ENCODE measurements around the gene NOL9. TPM values are rescaled to one million over a fixed set of nuclear protein-coding genes. Genes with fewer than 3 reads are reported as not detected.

NOL9 gene
- total RNA-seq, 2 experiments from 2014 or later: 39.7 to 40.4 TPM

GRCh38 chr1:6491966-6492365 is 62.3 kb downstream of the NOL9 start:
- TF ChIP-seq CTCF (IDR thresholded peaks at IDR 0.05): no peak
- H3K27ac Mint-ChIP-seq: peak overlapping the region; percentile 43

GRCh38 chr1:6491480-6491962 is 62.8 kb downstream of the NOL9 start, which contains the start of gene PLEKHG5:
Gene PLEKHG5 (minus strand): TSS chr1:6491667. CDS start chr1:6477571, 14,096 bp downstream.
- H3K27ac Mint-ChIP-seq: peak within 1 kb of the TSS; percentile 43
- peaks cover 4% of the 10 kb centered on the region for H3K27me3 Mint-ChIP-seq
- H3K36me3 Mint-ChIP-seq (ENCODE audit: low read depth): no peaks in the 10 kb centered on the region
- no peak for ATAC-seq
- CTCF ChIA-PET: interaction anchor here (1.1 to 3.8 kb wide), 6 partner anchors 11 to 111 kb away, joined by 3 to 27 read pairs (median 8); partner anchors contain the start of genes KLHL21, NOL9 and TAS1R1
- peaks cover 27% of the 10 kb centered on the region for H3K4me1 Mint-ChIP-seq (ENCODE audit: low read depth)
- no peak for TF ChIP-seq CTCF (IDR thresholded peaks at IDR 0.05)
- intact Hi-C loops (cut with micrococcal nuclease): no loop called here
- H3K9me3 Mint-ChIP-seq: no peaks in the 10 kb centered on the region
- POLR2A ChIA-PET: interaction anchor here (0.7 to 3.5 kb wide), 9 partner anchors 10 to 123 kb away, joined by 3 to 12 read pairs (median 3); partner anchors contain the start of genes KLHL21 and NOL9
- peak; percentile 43 for DNase-seq
- peak within 1 kb of the TSS; percentile 77 for H3K4me3 Mint-ChIP-seq

More at GRCh38 chr1:6491966-6492365, 62.3 kb downstream of the NOL9 start:
- peak; percentile 35 for DNase-seq
- ChIA-PET POLR2A (interaction anchor here (1.1 to 1.6 kb wide), 4 partner anchors 9 to 122 kb away, joined by 3 to 4 read pairs (median 3); partner anchors contain the start of gene KLHL21), CTCF (interaction anchor here (1.1 to 3.8 kb wide), 4 partner anchors 11 to 53 kb away, joined by 3 to 27 read pairs (median 12); no protein-coding TSS in a partner anchor)
- peaks cover 1% of the 10 kb centered on the region for H3K27me3 Mint-ChIP-seq
- intact Hi-C loops (cut with micrococcal nuclease): no loop called here
- no peaks in the 10 kb centered on the region for H3K9me3 Mint-ChIP-seq
- ATAC-seq: no peak
- H3K36me3 Mint-ChIP-seq (ENCODE audit: low read depth): no peaks in the 10 kb centered on the region
- H3K4me3 Mint-ChIP-seq: peak overlapping the region; percentile 77
- peaks cover 26% of the 10 kb centered on the region for H3K4me1 Mint-ChIP-seq (ENCODE audit: low read depth)

- Mint-ChIP-seq H3K36me3 (ENCODE audit: low read depth) (no peaks in the 10 kb centered on the region), H3K4me1 (ENCODE audit: low read depth) (peaks cover 29% of the 10 kb centered on the region), H3K27me3 (peaks cover 9% of the 10 kb centered on the region), H3K27ac (peak overlapping the region; percentile 43), H3K9me3 (no peaks in the 10 kb centered on the region), H3K4me3 (peak overlapping the region; percentile 77)
- CTCF ChIA-PET: interaction anchor here (1.1 to 5.9 kb wide), 11 partner anchors 8 to 112 kb away, joined by 3 to 38 read pairs (median 7); partner anchors contain the start of genes KLHL21, NOL9, TAS1R1 and TNFRSF25
- ATAC-seq: no peak
- no peak for TF ChIP-seq CTCF (IDR thresholded peaks at IDR 0.05)
- intact Hi-C loops (cut with micrococcal nuclease): no loop called here
- POLR2A ChIA-PET: interaction anchor here (0.6 to 3.5 kb wide), 8 partner anchors 10 to 111 kb away, joined by 3 to 12 read pairs (median 3); partner anchors contain the start of gene NOL9
- no peak for DNase-seq
These were observed 63.2 kb downstream of the NOL9 start for GRCh38 chr1:6491081-6491449.

- peaks cover 25% of the 10 kb centered on the region for H3K4me1 Mint-ChIP-seq (ENCODE audit: low read depth)
- ATAC-seq (peak; percentile 55), DNase-seq (peak; percentile 76)
- TF ChIP-seq CTCF (IDR thresholded peaks at IDR 0.05): peak; percentile 71
- no peaks in the 10 kb centered on the region for H3K9me3 Mint-ChIP-seq
- H3K4me3 Mint-ChIP-seq: peak overlapping the region; percentile 77
- no peaks in the 10 kb centered on the region for H3K36me3 Mint-ChIP-seq (ENCODE audit: low read depth)
- peaks cover 13% of the 10 kb centered on the region for H3K27me3 Mint-ChIP-seq
- ChIA-PET POLR2A (interaction anchor here (0.6 to 3.5 kb wide), 10 partner anchors 11 to 111 kb away, joined by 3 to 12 read pairs (median 3); partner anchors contain the start of gene NOL9), CTCF (interaction anchor here (0.6 to 5.9 kb wide), 23 partner anchors 9 to 156 kb away, joined by 3 to 38 read pairs (median 5); partner anchors contain the start of genes KLHL21, NOL9, TAS1R1 and TNFRSF25)
- intact Hi-C loops (cut with micrococcal nuclease): no loop called here
- peak overlapping the region; percentile 57 for H3K27ac Mint-ChIP-seq
These were observed 63.9 kb downstream of the NOL9 start for GRCh38 chr1:6490181-6491080.
